SH-SY5Y (cell line): ENCODE data around the gene CCNF.

ENCODE experiments used
- GATA2 ChIP-seq: IDR thresholded peaks from 2 replicates; pipeline ENCODE4 v1.6.1; 2011; ENCODE audit warnings: mild to moderate bottlenecking, low read depth, low read length
- GATA3 ChIP-seq: IDR thresholded peaks from 2 replicates; pipeline ENCODE4 v1.6.1; 2011; ENCODE audit warnings: low read depth, mild to moderate bottlenecking, low read length, moderate library complexity

DNA sequence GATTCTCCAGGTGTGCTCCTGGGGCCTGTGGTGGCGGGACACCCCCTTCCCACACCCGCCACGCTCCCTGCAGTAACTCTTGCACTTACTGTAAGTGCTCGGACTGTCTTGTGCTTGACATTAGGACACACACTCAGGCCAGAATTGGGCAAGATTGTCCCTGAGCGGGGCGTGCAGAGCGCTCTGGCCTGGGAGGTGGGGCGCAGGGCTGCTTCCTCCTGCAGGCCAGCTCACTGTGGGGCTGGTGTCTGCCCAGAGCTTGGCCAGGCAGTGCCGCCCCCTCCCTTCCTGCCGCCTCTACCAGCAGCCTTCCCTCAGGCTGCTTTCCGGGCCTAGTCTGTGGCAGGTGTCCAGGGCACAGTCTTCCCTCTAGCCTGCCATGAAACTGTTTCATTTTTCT lies 78.4 kb downstream of the CCNF start:
- TF ChIP-seq GATA3 (no peak), GATA2 (no peak)
